DOHH2 (cell line): ENCODE results near the gene DDX39A.
A peak's percentile ranks its signal among the peaks of the same experiment; 100 is the strongest.

Source experiments
- H3F3A ChIP-seq: fragments of 200-600 bp; sonication (generic), shearing (Covaris generic); 2 replicates; pipeline ENCODE4 v1.6.0; 2016; ENCODE audit warnings: antibody characterized with exemption, mild to moderate bottlenecking; ENCODE audit not compliant: control insufficient read depth, insufficient read depth
- H3K27ac ChIP-seq: fragments of 200-600 bp; sonication (generic); 2 replicates; pipeline ENCODE4 v1.5.1; 2014; ENCODE audit warnings: low read depth, mild to moderate bottlenecking, low read length, moderate library complexity
- H3K27me3 ChIP-seq: fragments of 200-600 bp; sonication (generic); 2 replicates; pipeline ENCODE4 v1.6.1; 2014; ENCODE audit warnings: mild to moderate bottlenecking, low read length, mixed read lengths; ENCODE audit not compliant: control insufficient read depth
- H3K36me3 ChIP-seq: fragments of 200-600 bp; sonication (generic); 2 replicates; pipeline ENCODE4 v1.6.1; 2014; ENCODE audit warnings: mild to moderate bottlenecking, low read length, moderate library complexity, mixed read lengths; ENCODE audit not compliant: control insufficient read depth
- H3K4me1 ChIP-seq: fragments of 200-600 bp; sonication (generic); 2 replicates; pipeline ENCODE4 v1.6.1; 2014; ENCODE audit warnings: mild to moderate bottlenecking, low read length, mixed read lengths; ENCODE audit not compliant: control insufficient read depth
- H3K4me2 ChIP-seq: fragments of 200-600 bp; sonication (generic); 2 replicates; pipeline ENCODE4 v1.6.0; 2014; ENCODE audit warnings: mild to moderate bottlenecking, low read length, moderate library complexity
- H3K4me3 ChIP-seq: fragments of 200-600 bp; sonication (generic); 2 replicates; pipeline ENCODE4 v1.5.1; 2014; ENCODE audit warnings: mild to moderate bottlenecking, low read length, mixed read lengths
- H3K79me2 ChIP-seq: fragments of 200-600 bp; sonication (generic); 2 replicates; pipeline ENCODE4 v1.6.1; 2014; ENCODE audit warnings: mild to moderate bottlenecking, low read length, mixed read lengths; ENCODE audit not compliant: control insufficient read depth
- H3K9me2 ChIP-seq: fragments of 200-600 bp; sonication (generic); replicated peaks from 2 replicates; pipeline ENCODE4 v1.6.1; 2014; ENCODE audit warnings: mild to moderate bottlenecking, low read length, mixed read lengths; ENCODE audit not compliant: control insufficient read depth
- H3K9me3 ChIP-seq: fragments of 200-600 bp; sonication (generic); 2 replicates; pipeline ENCODE4 v1.6.1; 2014; ENCODE audit warnings: antibody characterized with exemption, low read length, mixed read lengths; ENCODE audit not compliant: control insufficient read depth, insufficient read depth
- H4K20me1 ChIP-seq: fragments of 200-600 bp; sonication (generic); 2 replicates; pipeline ENCODE4 v1.6.0; 2014; ENCODE audit warnings: low read depth, mild to moderate bottlenecking, antibody characterized with exemption, low read length, moderate library complexity; ENCODE audit not compliant: control insufficient read depth, insufficient read depth
- CTCF ChIP-seq: fragments of 200-600 bp; sonication (generic); IDR thresholded peaks from one replicate; pipeline ENCODE4 v1.5.1; 2014; ENCODE audit warnings: antibody characterized with exemption, mild to moderate bottlenecking, low read depth, low read length; ENCODE audit not compliant: poor library complexity, severe bottlenecking
- EZH2phosphoT487 ChIP-seq: fragments of 200-600 bp; sonication (generic); IDR thresholded peaks from 2 replicates; pipeline ENCODE4 v1.6.1; 2017; ENCODE audit warnings: borderline replicate concordance, mild to moderate bottlenecking, antibody characterized with exemption, low read length, moderate library complexity, mixed read lengths

The DDX39A gene

GRCh38 chr19:14408491-14409145 is 10.5 kb downstream of the DDX39A start:
- TF ChIP-seq CTCF, result no peak
- no peak for TF ChIP-seq EZH2phosphoT487
- Histone ChIP-seq H3F3A (peaks cover 52% of the 10 kb centered on the region), H3K9me2 (no peaks in the 10 kb centered on the region), H3K4me1 (peaks cover 19% of the 10 kb centered on the region), H3K36me3 (peaks cover 74% of the 10 kb centered on the region), H3K9me3 (no peaks in the 10 kb centered on the region), H3K27ac (no peak overlapping the region), H3K4me2 (no peak overlapping the region), H4K20me1 (peaks cover 33% of the 10 kb centered on the region), H3K4me3 (no peak overlapping the region), H3K79me2 (peaks cover 29% of the 10 kb centered on the region), H3K27me3 (no peaks in the 10 kb centered on the region)

GRCh38 chr19:14407605-14408484 is 11.3 kb downstream of the DDX39A start:
- Histone ChIP-seq H3F3A (peaks cover 52% of the 10 kb centered on the region), H3K9me3 (no peaks in the 10 kb centered on the region), H3K79me2 (peaks cover 22% of the 10 kb centered on the region), H3K4me3 (no peak overlapping the region), H3K9me2 (no peaks in the 10 kb centered on the region), H3K27me3 (no peaks in the 10 kb centered on the region), H3K36me3 (peaks cover 66% of the 10 kb centered on the region), H3K4me2 (no peak overlapping the region), H4K20me1 (peaks cover 25% of the 10 kb centered on the region), H3K4me1 (peaks cover 19% of the 10 kb centered on the region), H3K27ac (no peak overlapping the region)
- TF ChIP-seq CTCF, result no peak
- no peak for TF ChIP-seq EZH2phosphoT487

GRCh38 chr19:14406645-14407401 is 12.3 kb downstream of the DDX39A start:
- H3K36me3 ChIP-seq, result peaks cover 56% of the 10 kb centered on the region
- no peak overlapping the region for H3K4me3 ChIP-seq
- H3K9me2 ChIP-seq, result no peaks in the 10 kb centered on the region
- no peaks in the 10 kb centered on the region for H3K9me3 ChIP-seq
- no peak for TF ChIP-seq CTCF
- TF ChIP-seq EZH2phosphoT487, result no peak
- peaks cover 24% of the 10 kb centered on the region for H3K4me1 ChIP-seq
- peaks cover 15% of the 10 kb centered on the region for H4K20me1 ChIP-seq
- peaks cover 48% of the 10 kb centered on the region for H3F3A ChIP-seq
- H3K27me3 ChIP-seq, result no peaks in the 10 kb centered on the region
- H3K4me2 ChIP-seq, result peak overlapping the region; percentile 19; the same call in 1 of the 2 replicates
- peaks cover 11% of the 10 kb centered on the region for H3K79me2 ChIP-seq
- no peak overlapping the region for H3K27ac ChIP-seq
